ENCODE data around the gene AGRN.

AGRN gene

DNA sequence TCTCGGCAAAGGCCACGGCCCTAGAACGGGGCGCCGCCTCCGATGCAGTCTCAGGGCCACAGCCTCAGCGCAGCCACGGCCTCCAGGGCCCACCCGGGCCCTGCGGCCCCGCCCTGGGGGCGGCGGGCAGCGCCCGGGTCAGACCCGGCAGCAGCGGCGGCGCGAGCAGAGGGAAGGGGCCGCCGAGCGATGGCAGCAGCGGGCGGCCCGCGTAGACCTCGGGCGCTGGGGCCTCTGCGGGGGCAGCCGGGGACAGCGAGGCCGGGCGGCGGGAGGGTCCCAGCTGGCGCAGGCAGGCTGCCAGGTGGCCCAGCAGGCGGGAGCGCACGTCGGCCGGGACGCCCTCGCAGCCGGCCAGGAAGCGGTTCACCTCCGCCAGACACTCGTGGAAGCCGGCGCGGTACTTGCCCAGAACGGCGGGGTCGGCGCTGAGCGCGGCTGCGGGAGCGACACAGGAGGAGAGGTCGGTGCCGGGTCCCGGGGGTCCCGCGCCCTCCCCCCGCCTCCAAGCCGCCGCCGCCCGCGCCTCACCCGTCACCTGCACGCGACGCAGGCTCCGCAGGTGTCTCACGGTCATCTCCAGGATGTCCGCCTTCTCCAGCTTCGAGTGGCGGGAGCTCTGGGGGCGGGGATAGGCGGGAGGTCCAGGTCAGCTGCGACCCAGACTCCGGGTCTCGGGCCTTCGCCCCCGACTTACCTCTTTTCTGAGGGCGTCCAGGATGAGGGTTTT lies 20.8 kb upstream of the AGRN start:
- TF ChIP-seq, protein P1, sequence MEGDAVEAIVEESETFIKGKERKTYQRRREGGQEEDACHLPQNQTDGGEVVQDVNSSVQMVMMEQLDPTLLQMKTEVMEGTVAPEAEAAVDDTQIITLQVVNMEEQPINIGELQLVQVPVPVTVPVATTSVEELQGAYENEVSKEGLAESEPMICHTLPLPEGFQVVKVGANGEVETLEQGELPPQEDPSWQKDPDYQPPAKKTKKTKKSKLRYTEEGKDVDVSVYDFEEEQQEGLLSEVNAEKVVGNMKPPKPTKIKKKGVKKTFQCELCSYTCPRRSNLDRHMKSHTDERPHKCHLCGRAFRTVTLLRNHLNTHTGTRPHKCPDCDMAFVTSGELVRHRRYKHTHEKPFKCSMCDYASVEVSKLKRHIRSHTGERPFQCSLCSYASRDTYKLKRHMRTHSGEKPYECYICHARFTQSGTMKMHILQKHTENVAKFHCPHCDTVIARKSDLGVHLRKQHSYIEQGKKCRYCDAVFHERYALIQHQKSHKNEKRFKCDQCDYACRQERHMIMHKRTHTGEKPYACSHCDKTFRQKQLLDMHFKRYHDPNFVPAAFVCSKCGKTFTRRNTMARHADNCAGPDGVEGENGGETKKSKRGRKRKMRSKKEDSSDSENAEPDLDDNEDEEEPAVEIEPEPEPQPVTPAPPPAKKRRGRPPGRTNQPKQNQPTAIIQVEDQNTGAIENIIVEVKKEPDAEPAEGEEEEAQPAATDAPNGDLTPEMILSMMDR (conservative IDR thresholded peaks at IDR 0.05; ENCODE audit: low read depth, low read length), result no peak
- H3K4me3 ChIP-seq (ENCODE audit: low read length), result peak overlapping the region; percentile 55
- no peak for DNase-seq (ENCODE audit: low read depth)

DNA sequence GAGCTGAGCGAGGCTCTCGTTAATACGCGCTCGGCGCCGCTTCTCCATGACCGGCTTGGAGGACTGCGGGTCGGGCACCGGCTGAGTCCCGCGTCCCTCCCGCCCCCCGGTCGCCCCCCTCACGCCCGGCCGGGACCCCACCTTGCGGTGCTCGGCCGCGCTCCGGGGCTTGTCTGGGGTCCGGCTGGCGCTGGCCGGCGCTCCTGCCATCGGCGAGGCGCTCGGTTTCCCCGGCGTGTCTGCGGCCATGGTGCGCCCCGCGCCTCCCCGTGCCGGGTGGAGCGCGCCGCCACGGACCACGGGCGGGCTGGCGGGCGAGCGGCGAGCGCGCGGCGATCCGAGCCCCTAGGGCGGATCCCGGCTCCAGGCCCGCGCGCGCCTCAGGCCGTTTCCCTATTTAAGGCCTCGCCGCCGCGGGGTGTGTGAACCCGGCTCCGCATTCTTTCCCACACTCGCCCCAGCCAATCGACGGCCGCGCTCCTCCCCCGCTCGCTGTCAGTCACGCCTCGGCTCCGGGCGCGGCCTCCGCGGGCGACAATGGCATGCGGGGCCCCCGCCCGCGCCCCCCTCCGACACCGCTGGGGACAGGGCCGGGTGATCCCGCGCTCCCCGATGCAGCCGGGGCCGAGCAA lies 20.1 kb upstream of the AGRN start, which contains the start of gene HES4:
Gene HES4, minus strand, starts transcription at position 373 of the 632 bp plus-strand sequence. Its CDS starts 124 bp downstream, at position 249.
- TF ChIP-seq, protein P1 (conservative IDR thresholded peaks at IDR 0.05; ENCODE audit: low read depth, low read length), result no peak
- peak; percentile 79 for DNase-seq (ENCODE audit: low read depth)

DNA sequence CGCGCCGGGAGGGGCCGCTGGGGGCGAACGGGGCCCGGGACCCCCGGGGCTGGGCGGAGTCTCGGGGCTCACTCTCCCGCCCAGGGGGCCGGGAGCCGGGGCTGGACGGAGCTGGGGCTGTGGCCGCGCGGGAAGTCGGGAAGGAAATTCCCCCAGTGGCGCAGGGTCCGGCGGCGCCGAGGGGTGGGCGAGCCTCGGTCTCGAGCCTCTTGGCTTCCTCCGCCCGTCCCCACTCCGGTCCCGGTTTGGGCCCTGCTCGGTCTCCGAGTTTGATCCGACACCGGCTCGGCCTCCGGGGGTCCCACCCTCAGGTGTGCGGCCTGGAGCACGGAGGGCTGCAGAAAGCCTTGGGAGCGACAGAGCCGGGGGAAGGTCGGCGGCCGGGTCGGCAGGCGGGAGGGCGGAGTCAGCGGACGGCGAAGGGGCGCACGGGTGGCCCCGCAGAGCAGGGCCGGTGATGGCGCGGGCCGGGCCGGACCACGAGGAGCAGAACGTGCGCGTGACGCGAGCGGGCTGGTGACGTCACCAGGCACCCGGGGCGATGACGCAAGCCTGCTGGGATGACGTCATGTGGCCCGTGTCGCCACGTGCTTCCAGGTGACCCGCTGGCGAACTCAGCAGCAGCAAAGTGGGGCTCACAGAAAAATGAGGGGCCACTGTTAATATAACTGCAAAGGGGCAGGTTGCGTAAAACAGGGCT lies 19.4 kb upstream of the AGRN start:
- peak overlapping the region; percentile 60 for H3K4me3 ChIP-seq (ENCODE audit: low read length)
- peak; percentile 64 for DNase-seq (ENCODE audit: low read depth)

More for the DNA sequence above, 20.1 kb upstream of the AGRN start, which contains the start of gene HES4:
- peak within 1 kb of the TSS; percentile 60 for H3K4me3 ChIP-seq (ENCODE audit: low read length)

DNA sequence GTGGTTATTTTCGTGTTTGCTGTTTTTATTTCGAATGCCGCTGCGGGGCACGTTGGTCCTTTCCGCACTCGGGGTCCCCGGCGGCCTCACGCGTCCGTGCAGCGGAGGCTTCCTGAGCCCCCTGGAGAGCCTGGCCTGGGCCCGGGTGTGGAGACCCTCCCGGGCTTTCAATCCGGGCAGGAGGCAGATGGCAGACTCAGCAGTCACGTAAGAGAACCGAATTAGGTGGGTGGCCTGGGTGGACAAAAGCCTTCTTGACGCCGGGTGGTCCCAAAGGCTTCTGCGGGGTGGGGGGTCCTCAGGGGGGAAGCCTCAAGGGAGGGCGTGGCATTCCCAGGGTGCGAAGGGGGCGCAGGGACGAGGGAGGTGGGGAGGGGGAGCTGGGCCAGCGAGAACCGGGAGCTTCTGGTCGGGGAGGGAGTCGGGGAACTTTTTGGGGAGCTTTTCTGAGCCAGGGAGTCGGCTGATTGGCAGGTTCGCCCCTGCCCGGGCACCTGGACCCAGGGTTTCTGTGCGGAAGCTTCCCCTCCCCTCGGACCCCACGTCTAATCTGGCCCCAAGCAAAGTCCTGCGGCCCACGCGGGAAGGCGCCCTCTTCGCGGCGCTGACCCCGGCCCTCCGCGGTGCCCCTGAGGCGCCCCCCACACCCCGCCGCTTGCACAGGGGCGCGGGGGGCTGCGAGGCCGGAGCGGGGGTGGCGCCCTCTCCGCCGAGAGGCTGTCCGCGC lies 18.7 kb upstream of the AGRN start:
- DNase-seq (ENCODE audit: low read depth), result no peak
- peak overlapping the region; percentile 60 for H3K4me3 ChIP-seq (ENCODE audit: low read length)

More for the DNA sequence above, 19.4 kb upstream of the AGRN start:
- TF ChIP-seq, protein P1 (conservative IDR thresholded peaks at IDR 0.05; ENCODE audit: low read depth, low read length), result no peak

DNA sequence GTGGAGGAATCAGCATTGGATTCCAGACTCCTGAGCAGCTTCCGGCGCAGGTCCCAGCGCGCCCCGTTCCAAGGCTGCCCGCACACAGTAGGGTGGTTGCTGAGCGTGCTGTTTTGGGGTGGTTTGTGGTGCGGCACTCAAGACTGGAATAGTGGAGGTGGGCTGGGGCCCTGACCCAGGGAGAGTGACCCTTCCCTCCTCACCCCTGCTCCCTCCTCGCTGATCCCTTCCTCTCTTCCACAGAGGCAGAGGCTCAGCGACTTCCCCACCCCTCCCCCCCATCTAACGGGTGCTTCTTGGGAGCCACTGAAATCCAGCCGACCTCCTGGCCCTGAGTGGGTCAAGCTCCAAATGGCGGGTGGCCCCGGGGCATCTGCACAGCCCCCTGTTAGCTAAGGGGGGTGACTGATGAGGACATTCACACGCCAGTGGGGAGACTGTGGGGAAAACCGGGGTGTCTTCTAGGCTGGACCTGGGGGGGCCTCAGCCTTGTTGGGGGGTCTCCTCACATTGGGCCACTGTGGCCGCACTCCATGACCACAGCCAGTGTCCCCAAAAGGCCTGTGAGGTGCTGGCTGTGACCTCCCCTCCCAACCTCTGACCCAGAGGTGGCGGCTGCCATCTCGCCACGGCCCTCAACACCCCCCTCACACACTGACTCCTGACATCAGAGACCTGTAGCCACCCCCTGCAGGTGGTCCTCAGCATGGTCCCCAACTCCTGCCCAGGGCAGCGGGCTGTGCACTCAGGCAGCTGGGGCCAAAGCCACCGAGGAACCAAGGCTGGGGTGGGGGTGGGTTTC lies 16.1 kb upstream of the AGRN start:
- TF ChIP-seq, protein P1 (conservative IDR thresholded peaks at IDR 0.05; ENCODE audit: low read depth, low read length), result no peak
- DNase-seq (ENCODE audit: low read depth), result no peak
- no peak overlapping the region for H3K4me3 ChIP-seq (ENCODE audit: low read length)

More for the DNA sequence above, 18.7 kb upstream of the AGRN start:
- TF ChIP-seq, protein P1 (conservative IDR thresholded peaks at IDR 0.05; ENCODE audit: low read depth, low read length), result no peak

DNA sequence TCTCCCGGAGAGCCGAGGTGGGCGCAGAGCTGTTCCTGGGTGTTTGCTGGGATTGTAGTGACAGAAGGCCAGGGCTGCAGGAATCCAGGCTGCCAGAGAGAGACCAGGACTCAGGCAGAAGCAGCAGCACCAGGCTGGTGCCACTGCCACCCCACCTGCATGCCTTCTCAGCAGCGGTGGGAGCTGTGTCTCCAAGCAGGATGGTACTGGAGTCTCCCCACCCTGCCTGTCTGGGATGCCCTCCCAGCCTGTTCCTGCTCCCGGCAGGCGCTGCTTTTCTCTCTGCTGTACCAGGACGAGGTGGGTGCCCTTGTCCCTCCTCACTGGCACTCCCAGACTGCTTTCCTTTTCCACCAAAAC lies 15.5 kb upstream of the AGRN start:
- no peak for DNase-seq (ENCODE audit: low read depth)

More for the DNA sequence above, 15.5 kb upstream of the AGRN start:
- TF ChIP-seq, protein P1 (conservative IDR thresholded peaks at IDR 0.05; ENCODE audit: low read depth, low read length), result no peak
- no peak overlapping the region for H3K4me3 ChIP-seq (ENCODE audit: low read length)

Data from retinal pigment epithelial cell (primary cell).